AG09319 (cell line): ENCODE data around the gene MAP2K3.
A peak's percentile ranks its signal among the peaks of the same experiment; 100 is the strongest.

Experiments
- DNase-seq: peaks from one replicate; pipeline ENCODE4 v3.0.0-alpha.2; 2010; ENCODE audit warnings: low read depth; ENCODE audit errors: extremely low read depth
- TF ChIP-seq, protein P1 (sequence below): IDR thresholded peaks from 2 replicates; pipeline ENCODE4 v1.5.1; 2011; ENCODE audit warnings: low read depth, mild to moderate bottlenecking, inconsistent platforms, low read length, moderate library complexity

The MAP2K3 gene

GRCh38 chr17:21284319-21285163, at the start of gene MAP2K3:
Gene MAP2K3, plus strand, starts transcription at chr17:21284711. Its CDS starts 210 bp downstream, at chr17:21284921.
- TF ChIP-seq, protein P1, sequence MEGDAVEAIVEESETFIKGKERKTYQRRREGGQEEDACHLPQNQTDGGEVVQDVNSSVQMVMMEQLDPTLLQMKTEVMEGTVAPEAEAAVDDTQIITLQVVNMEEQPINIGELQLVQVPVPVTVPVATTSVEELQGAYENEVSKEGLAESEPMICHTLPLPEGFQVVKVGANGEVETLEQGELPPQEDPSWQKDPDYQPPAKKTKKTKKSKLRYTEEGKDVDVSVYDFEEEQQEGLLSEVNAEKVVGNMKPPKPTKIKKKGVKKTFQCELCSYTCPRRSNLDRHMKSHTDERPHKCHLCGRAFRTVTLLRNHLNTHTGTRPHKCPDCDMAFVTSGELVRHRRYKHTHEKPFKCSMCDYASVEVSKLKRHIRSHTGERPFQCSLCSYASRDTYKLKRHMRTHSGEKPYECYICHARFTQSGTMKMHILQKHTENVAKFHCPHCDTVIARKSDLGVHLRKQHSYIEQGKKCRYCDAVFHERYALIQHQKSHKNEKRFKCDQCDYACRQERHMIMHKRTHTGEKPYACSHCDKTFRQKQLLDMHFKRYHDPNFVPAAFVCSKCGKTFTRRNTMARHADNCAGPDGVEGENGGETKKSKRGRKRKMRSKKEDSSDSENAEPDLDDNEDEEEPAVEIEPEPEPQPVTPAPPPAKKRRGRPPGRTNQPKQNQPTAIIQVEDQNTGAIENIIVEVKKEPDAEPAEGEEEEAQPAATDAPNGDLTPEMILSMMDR: no peak

GRCh38 chr17:21235921-21236320, 48.6 kb upstream of the MAP2K3 start:
- no peak for DNase-seq
- TF ChIP-seq, protein P1: no peak

More at GRCh38 chr17:21284319-21285163, at the start of gene MAP2K3:
- DNase-seq: peak; percentile 98

DNA sequence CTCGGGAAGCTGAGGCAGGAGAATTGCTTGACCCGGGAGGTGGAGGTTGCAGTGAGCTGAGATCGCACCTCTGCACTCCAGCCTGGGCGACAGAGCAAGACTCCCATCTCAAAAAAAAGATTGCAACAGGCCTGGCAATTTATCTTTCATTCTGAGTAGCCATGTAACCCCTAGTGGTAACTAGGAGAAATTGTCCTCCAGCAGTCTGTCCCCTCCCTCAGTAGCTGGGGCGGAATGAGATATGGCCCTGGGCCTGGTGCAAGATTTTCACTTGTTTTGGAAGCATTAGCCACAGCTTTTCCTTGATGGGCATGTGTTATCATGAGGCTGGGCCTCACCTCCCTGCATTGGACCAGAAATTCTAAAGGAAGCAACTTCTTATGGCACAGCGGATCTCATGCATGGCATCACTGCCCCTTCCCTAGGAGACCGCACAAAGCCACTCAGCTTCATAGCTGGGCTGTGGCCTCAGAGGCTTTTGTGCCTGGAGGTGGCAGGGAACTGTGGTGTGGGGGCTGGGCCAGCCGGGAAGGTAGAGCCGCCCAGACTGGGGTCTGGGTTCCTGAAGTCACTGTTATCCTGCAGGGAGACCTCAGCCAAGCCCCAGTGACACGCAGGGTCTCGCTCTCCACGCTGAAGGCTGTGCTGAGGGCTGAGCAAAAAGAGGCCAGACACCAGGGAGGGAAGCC, 44.7 kb upstream of the MAP2K3 start:
- TF ChIP-seq, protein P1: peak; percentile 43
- DNase-seq: no peak

GRCh38 chr17:21240369-21241055, 44.0 kb upstream of the MAP2K3 start:
- DNase-seq: no peak
- TF ChIP-seq, protein P1: no peak

- DNase-seq: no peak
- TF ChIP-seq, protein P1: no peak
Measured at GRCh38 chr17:21241564-21241963, 42.9 kb upstream of the MAP2K3 start.

- TF ChIP-seq, protein P1: no peak
Measured at GRCh38 chr17:21242026-21242697, 42.3 kb upstream of the MAP2K3 start.

More at GRCh38 chr17:21242026-21242697, 42.3 kb upstream of the MAP2K3 start:
- no peak for DNase-seq
